ENCODE measurements around the gene ETV6.
"Not testable (repeated sequence)": the region's sequence is repeated elsewhere in the genome, so short reads cannot be mapped to it uniquely, and the experiment has no call there.

ETV6 gene

DNA sequence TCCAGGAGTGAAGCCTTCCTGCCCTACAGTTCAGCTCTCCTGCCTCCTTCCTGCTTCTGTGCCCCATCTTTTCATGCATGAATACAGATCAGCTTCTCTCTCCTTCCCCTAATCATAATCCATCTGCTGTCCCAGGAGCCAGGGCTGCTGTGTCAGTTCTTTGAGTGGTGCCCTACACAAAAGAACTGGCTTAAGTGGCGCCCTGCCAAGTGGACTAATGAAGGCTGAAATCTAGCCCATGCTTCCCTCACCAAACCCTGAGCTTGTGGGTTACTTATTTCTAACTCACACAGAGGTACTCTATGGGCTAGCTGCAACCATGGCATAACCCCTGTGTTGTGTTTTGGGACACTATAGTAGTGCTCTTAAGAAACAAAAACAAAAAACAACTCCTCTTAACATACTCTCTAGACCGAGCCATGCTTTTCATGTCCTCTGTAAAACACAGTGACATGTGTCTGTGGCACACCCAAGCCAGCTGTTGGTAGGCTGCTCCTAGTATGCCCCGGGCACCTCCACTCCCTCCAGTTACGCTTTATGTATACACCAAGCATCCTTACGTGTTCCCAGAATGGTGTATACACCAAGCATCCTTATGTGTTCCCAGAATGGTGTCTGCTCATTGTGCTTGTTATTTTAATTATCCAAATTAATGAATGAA is 19.3 kb upstream of the ETV6 start:
- in situ Hi-C loops (cut with MboI; ENCODE audit: low pct_unique_long_range_greater_than_20kb, low sequenced_read_pairs, unreplicated experiment), result no loop called here
- no peak for DNase-seq (ENCODE audit: low spot score)
- TF ChIP-seq, protein P1, sequence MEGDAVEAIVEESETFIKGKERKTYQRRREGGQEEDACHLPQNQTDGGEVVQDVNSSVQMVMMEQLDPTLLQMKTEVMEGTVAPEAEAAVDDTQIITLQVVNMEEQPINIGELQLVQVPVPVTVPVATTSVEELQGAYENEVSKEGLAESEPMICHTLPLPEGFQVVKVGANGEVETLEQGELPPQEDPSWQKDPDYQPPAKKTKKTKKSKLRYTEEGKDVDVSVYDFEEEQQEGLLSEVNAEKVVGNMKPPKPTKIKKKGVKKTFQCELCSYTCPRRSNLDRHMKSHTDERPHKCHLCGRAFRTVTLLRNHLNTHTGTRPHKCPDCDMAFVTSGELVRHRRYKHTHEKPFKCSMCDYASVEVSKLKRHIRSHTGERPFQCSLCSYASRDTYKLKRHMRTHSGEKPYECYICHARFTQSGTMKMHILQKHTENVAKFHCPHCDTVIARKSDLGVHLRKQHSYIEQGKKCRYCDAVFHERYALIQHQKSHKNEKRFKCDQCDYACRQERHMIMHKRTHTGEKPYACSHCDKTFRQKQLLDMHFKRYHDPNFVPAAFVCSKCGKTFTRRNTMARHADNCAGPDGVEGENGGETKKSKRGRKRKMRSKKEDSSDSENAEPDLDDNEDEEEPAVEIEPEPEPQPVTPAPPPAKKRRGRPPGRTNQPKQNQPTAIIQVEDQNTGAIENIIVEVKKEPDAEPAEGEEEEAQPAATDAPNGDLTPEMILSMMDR (IDR thresholded peaks at IDR 0.05; ENCODE audit: extremely low read depth, insufficient read depth, missing control alignments), result no peak

DNA sequence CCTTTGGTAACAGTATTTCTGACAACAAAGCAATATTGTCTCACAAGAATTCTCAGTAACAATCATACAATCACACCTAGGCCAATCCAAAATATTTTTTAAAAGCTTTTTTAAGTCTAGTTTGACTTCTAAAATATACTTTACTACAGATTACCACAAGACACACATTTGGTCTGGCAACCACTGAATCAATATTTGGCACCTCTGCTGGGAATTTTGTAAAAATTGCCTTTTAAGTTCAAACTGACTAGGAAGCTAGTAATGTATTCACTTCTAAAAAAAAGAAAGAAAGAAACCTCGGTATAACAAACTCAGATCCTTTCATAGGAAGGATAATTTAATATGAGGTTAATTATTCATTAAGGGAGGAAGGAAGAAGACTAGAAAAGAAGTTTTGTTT is 18.2 kb upstream of the ETV6 start:
- no peak for DNase-seq (ENCODE audit: low spot score)
- TF ChIP-seq, protein P1 (IDR thresholded peaks at IDR 0.05; ENCODE audit: extremely low read depth, insufficient read depth, missing control alignments), result no peak
- in situ Hi-C loops (cut with MboI; ENCODE audit: low pct_unique_long_range_greater_than_20kb, low sequenced_read_pairs, unreplicated experiment), result no loop called here

DNA sequence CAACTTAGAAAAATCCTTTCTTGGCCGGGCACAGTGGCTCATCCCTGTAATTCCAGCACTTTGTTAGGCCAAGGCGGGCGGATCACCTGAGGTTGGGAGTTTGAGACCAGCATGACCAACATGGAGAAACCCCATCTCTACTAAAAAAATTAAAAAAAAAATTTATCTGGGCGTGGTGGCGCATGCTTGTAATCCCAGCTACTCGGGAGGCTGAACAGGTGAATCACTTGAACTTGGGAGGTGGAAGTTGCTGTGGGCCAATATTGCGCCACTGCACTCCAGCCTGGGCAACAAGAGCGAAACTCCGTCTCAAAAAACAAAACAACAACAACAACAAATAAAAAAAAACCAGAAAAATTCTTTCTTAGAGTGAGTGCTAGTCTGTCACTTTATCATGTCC is 17.6 kb upstream of the ETV6 start:
- in situ Hi-C loops (cut with MboI; ENCODE audit: low pct_unique_long_range_greater_than_20kb, low sequenced_read_pairs, unreplicated experiment); DNase-seq (ENCODE audit: low spot score): not testable (repeated sequence)

DNA sequence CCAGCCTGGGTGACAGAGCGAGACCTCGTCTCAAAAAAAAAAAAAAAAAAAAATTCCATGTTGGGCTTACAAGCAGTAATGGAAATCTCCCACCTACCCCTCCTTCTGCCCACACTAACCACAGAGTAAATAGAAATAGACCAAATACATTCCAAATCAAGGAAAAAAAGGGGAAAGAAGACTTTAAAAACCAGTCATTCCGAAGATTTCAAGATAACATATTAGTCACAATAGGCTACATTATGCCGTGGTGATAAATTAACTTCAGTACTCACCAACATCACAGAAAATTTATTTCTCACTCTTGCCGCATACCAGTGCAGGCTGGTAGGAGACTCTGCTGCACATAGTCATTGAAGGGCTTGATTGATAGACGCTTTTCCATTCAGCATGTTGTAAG is 15.5 kb upstream of the ETV6 start:
- TF ChIP-seq, protein P1 (IDR thresholded peaks at IDR 0.05; ENCODE audit: extremely low read depth, insufficient read depth, missing control alignments), result no peak
- no peak for DNase-seq (ENCODE audit: low spot score)
- in situ Hi-C loops (cut with MboI; ENCODE audit: low pct_unique_long_range_greater_than_20kb, low sequenced_read_pairs, unreplicated experiment), result no loop called here

DNA sequence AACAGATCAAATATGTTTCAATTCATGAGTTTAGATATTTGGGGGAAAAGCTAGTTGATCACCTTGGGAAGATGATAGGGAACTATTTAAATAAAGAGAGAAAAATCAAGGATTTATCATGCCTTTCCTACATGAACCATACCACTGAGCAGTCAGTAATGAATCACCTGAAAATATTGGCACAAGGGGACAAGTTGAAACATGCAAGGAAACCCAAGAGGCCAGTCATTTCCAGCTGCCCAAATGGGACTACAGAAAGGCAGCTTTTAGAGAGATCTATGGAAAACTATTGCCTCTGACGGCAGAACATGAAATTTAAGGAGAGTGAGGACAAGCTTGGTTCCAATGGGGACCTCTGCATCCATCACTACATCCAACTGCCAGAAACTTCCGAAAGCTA is 14.1 kb upstream of the ETV6 start:
- in situ Hi-C loops (cut with MboI; ENCODE audit: low pct_unique_long_range_greater_than_20kb, low sequenced_read_pairs, unreplicated experiment), result no loop called here
- TF ChIP-seq, protein P1 (IDR thresholded peaks at IDR 0.05; ENCODE audit: extremely low read depth, insufficient read depth, missing control alignments), result no peak
- DNase-seq (ENCODE audit: low spot score), result no peak

DNA sequence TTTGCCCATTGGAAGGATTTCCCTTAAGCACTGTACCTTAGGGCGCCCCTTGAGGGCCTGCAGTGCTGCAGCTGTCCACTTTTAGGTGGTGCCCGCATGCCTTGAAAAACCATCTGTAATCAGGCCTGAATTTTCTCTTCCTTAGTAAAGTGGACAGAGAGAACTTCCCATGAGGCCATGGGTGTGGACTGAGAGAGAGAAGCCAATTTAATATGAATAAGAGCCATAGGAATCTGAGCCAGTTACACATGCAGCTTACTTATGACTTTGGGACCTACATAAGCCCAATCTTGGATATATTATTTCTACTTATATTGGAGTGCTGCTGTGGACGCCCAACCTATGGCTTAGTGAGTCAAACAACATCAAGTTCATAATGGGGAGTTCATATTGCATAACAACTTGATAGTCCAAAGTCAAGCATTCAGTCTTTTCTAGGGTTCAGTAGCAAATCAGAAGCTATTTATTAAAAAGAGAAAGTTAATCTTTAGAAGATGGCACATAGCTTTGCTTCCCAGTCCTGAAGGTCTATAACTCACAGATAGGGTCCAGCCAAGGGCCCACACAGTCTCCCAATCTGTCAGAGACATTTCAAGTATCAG is 11.1 kb upstream of the ETV6 start:
- TF ChIP-seq, protein P1 (IDR thresholded peaks at IDR 0.05; ENCODE audit: extremely low read depth, insufficient read depth, missing control alignments), result no peak
- no peak for DNase-seq (ENCODE audit: low spot score)
- in situ Hi-C loops (cut with MboI; ENCODE audit: low pct_unique_long_range_greater_than_20kb, low sequenced_read_pairs, unreplicated experiment), result no loop called here

DNA sequence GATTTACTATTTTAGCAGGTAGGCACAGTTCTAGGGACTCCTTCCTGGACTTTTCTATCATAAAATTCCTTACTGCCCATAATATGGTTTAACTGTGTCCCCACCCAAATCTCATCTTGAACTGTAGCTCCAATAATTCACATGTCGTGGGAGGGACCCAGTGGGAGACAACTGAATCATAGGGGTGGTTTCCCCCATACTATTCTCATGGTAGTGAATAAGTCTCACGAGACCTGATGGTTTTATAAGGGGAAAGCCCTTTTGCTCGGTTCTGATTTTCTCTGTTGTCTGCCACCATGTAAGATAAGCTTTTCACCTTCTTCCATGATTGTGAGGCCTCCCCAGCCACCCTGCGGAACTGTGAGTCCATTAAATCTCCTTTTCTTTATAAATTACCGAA is 10.0 kb upstream of the ETV6 start:
- TF ChIP-seq, protein P1 (IDR thresholded peaks at IDR 0.05; ENCODE audit: extremely low read depth, insufficient read depth, missing control alignments), result no peak
- no peak for DNase-seq (ENCODE audit: low spot score)
- in situ Hi-C loops (cut with MboI; ENCODE audit: low pct_unique_long_range_greater_than_20kb, low sequenced_read_pairs, unreplicated experiment), result no loop called here
